CD4-positive, alpha-beta T cell treated with Interleukin-6 for 4 hours (primary cell): ENCODE data around the gene APOL2.
A peak's percentile ranks its signal among the peaks of the same experiment; 100 is the strongest.
"Not testable (repeated sequence)": the region's sequence is repeated elsewhere in the genome, so short reads cannot be mapped to it uniquely, and the experiment has no call there.

Experiments used
- DNase-seq: peaks from one replicate; pipeline ENCODE4 v3.0.0-alpha.2; 2020; ENCODE audit warnings: mixed read lengths

Gene APOL2

GRCh38 chr22:36220451-36220921 is 18.8 kb downstream of the APOL2 start:
- DNase-seq: no peak

- no peak for DNase-seq
These were observed 20.6 kb downstream of the APOL2 start for GRCh38 chr22:36218648-36219193.

GRCh38 chr22:36215981-36216380 is 23.3 kb downstream of the APOL2 start:
- DNase-seq: no peak

- DNase-seq: no peak
These were observed 25.7 kb downstream of the APOL2 start for GRCh38 chr22:36213586-36213985.

GRCh38 chr22:36212901-36213300 is 26.4 kb downstream of the APOL2 start:
- DNase-seq: no peak

- no peak for DNase-seq
These were observed 28.0 kb downstream of the APOL2 start for GRCh38 chr22:36211237-36211861.

- DNase-seq: no peak
These were observed 29.1 kb downstream of the APOL2 start for GRCh38 chr22:36210224-36210623.

GRCh38 chr22:36209488-36209908 is 29.8 kb downstream of the APOL2 start:
- not testable (repeated sequence) for DNase-seq

GRCh38 chr22:36208914-36209313 is 30.4 kb downstream of the APOL2 start:
- no peak for DNase-seq

GRCh38 chr22:36208162-36208765 is 31.1 kb downstream of the APOL2 start:
- no peak for DNase-seq

GRCh38 chr22:36206255-36206654 is 33.1 kb downstream of the APOL2 start:
- no peak for DNase-seq

GRCh38 chr22:36205573-36205972 is 33.8 kb downstream of the APOL2 start:
- DNase-seq: not testable (repeated sequence)

GRCh38 chr22:36204632-36205015 is 34.7 kb downstream of the APOL2 start:
- no peak for DNase-seq

- no peak for DNase-seq
These were observed 35.2 kb downstream of the APOL2 start for GRCh38 chr22:36204001-36204631.

- not testable (repeated sequence) for DNase-seq
These were observed 35.9 kb downstream of the APOL2 start for GRCh38 chr22:36203441-36203840.

GRCh38 chr22:36202906-36203305 is 36.4 kb downstream of the APOL2 start:
- DNase-seq: not testable (repeated sequence)

- DNase-seq: no peak
These were observed 37.6 kb downstream of the APOL2 start, which contains the start of gene APOL4 for GRCh38 chr22:36201630-36202319. Gene APOL4, minus strand, starts transcription at chr22:36201809. Its CDS starts 75 bp downstream, at chr22:36201734.

GRCh38 chr22:36201025-36201424 is 38.3 kb downstream of the APOL2 start:
- not testable (repeated sequence) for DNase-seq

GRCh38 chr22:36199001-36199551 is 40.3 kb downstream of the APOL2 start:
- no peak for DNase-seq

GRCh38 chr22:36198536-36198935 is 40.8 kb downstream of the APOL2 start:
- DNase-seq: no peak

GRCh38 chr22:36197514-36198146 is 41.7 kb downstream of the APOL2 start:
- DNase-seq: no peak

- peak; percentile 12 for DNase-seq
These were observed 42.3 kb downstream of the APOL2 start for GRCh38 chr22:36197065-36197440.
